Fibroblast of lung (primary cell): ENCODE results near the gene ANAPC2. TPM values are rescaled to one million over a fixed set of nuclear protein-coding genes. Genes with fewer than 3 reads are reported as not detected.

ENCODE experiments used
- DNase-seq, 2 donors: peaks; one replicate each; pipeline versions ENCODE4 v3.0.0 to v3.0.0-alpha.2; 2010; ENCODE audit warnings: low read depth in 2 of 2
- H2AFZ ChIP-seq: 2 replicates; pipeline ENCODE4 v1.5.1; 2012; ENCODE audit warnings: low read length, control low read depth, inconsistent platforms
- H3K27ac ChIP-seq: 2 replicates; pipeline ENCODE4 v1.5.1; 2011; ENCODE audit warnings: low read length, control low read depth; ENCODE audit not compliant: insufficient read depth
- H3K27me3 ChIP-seq: 2 replicates; pipeline ENCODE4 v1.5.1; 2011; ENCODE audit warnings: mild to moderate bottlenecking, low read length; ENCODE audit not compliant: control insufficient read depth, insufficient read depth
- H3K36me3 ChIP-seq: 2 replicates; pipeline ENCODE4 v1.5.1; 2011; ENCODE audit warnings: low read length; ENCODE audit not compliant: control insufficient read depth, insufficient read depth
- H3K4me1 ChIP-seq: 2 replicates; pipeline ENCODE4 v1.5.1; 2011; ENCODE audit warnings: low read length; ENCODE audit not compliant: control insufficient read depth, insufficient read depth; ENCODE audit errors: extremely low read depth
- H3K4me2 ChIP-seq: 2 replicates; pipeline ENCODE4 v1.5.1; 2011; ENCODE audit warnings: low read length, control low read depth; ENCODE audit not compliant: insufficient read depth; ENCODE audit errors: extremely low read depth
- H3K4me3 ChIP-seq, 4 experiments: fragments of 200-600 bp in 1 of 4; sonication (generic) in 1 of 4; replicated peaks in 1 of 4; 2 replicates each; pipeline ENCODE4 v1.5.1; 2011 to 2016; ENCODE audit warnings: low read length in 4 of 4, low read depth in 3 of 4, mild to moderate bottlenecking in 3 of 4, control low read depth in 2 of 4, inconsistent platforms in 1 of 4, mixed read lengths in 1 of 4; ENCODE audit not compliant: insufficient read depth in 1 of 4; ENCODE audit errors: control extremely low read depth in 1 of 4
- H3K79me2 ChIP-seq: 2 replicates; pipeline ENCODE4 v1.5.1; 2012; ENCODE audit warnings: mild to moderate bottlenecking, low read length, inconsistent platforms; ENCODE audit not compliant: control insufficient read depth, insufficient read depth
- H3K9ac ChIP-seq: 2 replicates; pipeline ENCODE4 v1.5.1; 2011; ENCODE audit warnings: mild to moderate bottlenecking, low read length, control low read depth; ENCODE audit not compliant: insufficient read depth
- H3K9me3 ChIP-seq: 2 replicates; pipeline ENCODE4 v1.5.1; 2012; ENCODE audit warnings: low read depth, low read length; ENCODE audit not compliant: control insufficient read depth, insufficient read depth
- H4K20me1 ChIP-seq: 2 replicates; pipeline ENCODE4 v1.5.1; 2011; ENCODE audit warnings: low read length; ENCODE audit not compliant: control insufficient read depth, insufficient read depth; ENCODE audit errors: extremely low read depth
- CTCF ChIP-seq, 2 donors: IDR thresholded peaks in 1 of 2; conservative IDR thresholded peaks in 1 of 2; 1 replicate in 1 of 2; 2 replicates in 1 of 2; pipeline ENCODE4 v1.5.1; 2011 to 2012; ENCODE audit warnings: low read length in 2 of 2, control low read depth in 1 of 2, inconsistent platforms in 1 of 2, low read depth in 1 of 2, mild to moderate bottlenecking in 1 of 2
- EZH2 ChIP-seq: IDR thresholded peaks from 2 replicates; pipeline ENCODE4 v1.5.1; 2012; ENCODE audit warnings: low read length, control low read depth, mild to moderate bottlenecking; ENCODE audit errors: missing control alignments
- polyA plus RNA-seq, 2 donors: library from polyadenylated mRNA; depleted of rRNA in 1 of 2; stranded (reverse) in 1 of 2; unstranded in 1 of 2; fragments of >200 nt; gene quantifications; 2 replicates each; pipeline ENCODE4 v1.2.1, GENCODE V29; 2011 to 2012; ENCODE audit warnings: missing spikeins in 1 of 2
- total RNA-seq: library from RNA; depleted of rRNA; stranded (reverse); fragments of >200 nt; gene quantifications from 2 replicates; pipeline ENCODE4 v1.2.1, GENCODE V29; 2014

ANAPC2 gene
- total and polyA plus RNA-seq, 2 donors (not counting 1 experiment from before 2014, with no cell fraction given): 9.1 to 18.0 TPM

- peaks cover 50% of the 10 kb centered on the region for H3K27me3 ChIP-seq
Observed at GRCh38 chr9:137166380-137167229, 21.8 kb downstream of the ANAPC2 start.

GRCh38 chr9:137165250-137165836, 23.0 kb downstream of the ANAPC2 start:
- no peaks in the 10 kb centered on the region for H4K20me1 ChIP-seq
- TF ChIP-seq CTCF (conservative IDR thresholded peaks at IDR 0.05 in 1 of 2, IDR thresholded peaks at IDR 0.05 in 1 of 2; ENCODE audit: low read depth in 1 of 2, low read length in 2 of 2): no peak
- no peak for TF ChIP-seq EZH2
- peaks cover 52% of the 10 kb centered on the region for H3K27me3 ChIP-seq
- no peak overlapping the region for H2AFZ ChIP-seq
- H3K4me2 ChIP-seq: no peak overlapping the region
- H3K79me2 ChIP-seq: no peaks in the 10 kb centered on the region
- DNase-seq: no peak
- no peak overlapping the region for H3K9ac ChIP-seq
- no peaks in the 10 kb centered on the region for H3K36me3 ChIP-seq
- no peaks in the 10 kb centered on the region for H3K9me3 ChIP-seq
- H3K4me1 ChIP-seq: no peaks in the 10 kb centered on the region
- H3K4me3 ChIP-seq: no peak overlapping the region
- no peak overlapping the region for H3K27ac ChIP-seq

More at GRCh38 chr9:137166380-137167229, 21.8 kb downstream of the ANAPC2 start:
- Histone ChIP-seq H2AFZ (no peak overlapping the region), H3K27ac (no peak overlapping the region), H3K9ac (no peak overlapping the region), H4K20me1 (no peaks in the 10 kb centered on the region), H3K9me3 (no peaks in the 10 kb centered on the region), H3K4me2 (no peak overlapping the region), H3K79me2 (no peaks in the 10 kb centered on the region), H3K36me3 (no peaks in the 10 kb centered on the region), H3K4me3 (no peak overlapping the region), H3K4me1 (no peaks in the 10 kb centered on the region)
- TF ChIP-seq CTCF (conservative IDR thresholded peaks at IDR 0.05 in 1 of 2, IDR thresholded peaks at IDR 0.05 in 1 of 2; ENCODE audit: low read depth in 1 of 2, low read length in 2 of 2) (no peak), EZH2 (peak; percentile 77)
- no peak for DNase-seq

- Histone ChIP-seq H3K4me2 (no peak overlapping the region), H3K27me3 (peaks cover 44% of the 10 kb centered on the region), H3K9ac (no peak overlapping the region), H3K27ac (no peak overlapping the region), H3K36me3 (no peaks in the 10 kb centered on the region), H3K4me1 (no peaks in the 10 kb centered on the region), H3K4me3 (no peak overlapping the region), H2AFZ (no peak overlapping the region), H3K79me2 (no peaks in the 10 kb centered on the region), H4K20me1 (no peaks in the 10 kb centered on the region), H3K9me3 (no peaks in the 10 kb centered on the region)
- DNase-seq: no peak
- TF ChIP-seq EZH2 (no peak), CTCF (conservative IDR thresholded peaks at IDR 0.05 in 1 of 2, IDR thresholded peaks at IDR 0.05 in 1 of 2; ENCODE audit: low read depth in 1 of 2, low read length in 2 of 2) (no peak)
Observed at GRCh38 chr9:137164370-137165249, 23.8 kb downstream of the ANAPC2 start.
